ENCODE measurements around the gene LAMC1. TPM values are rescaled to one million over a fixed set of nuclear protein-coding genes. Genes with fewer than 3 reads are reported as not detected.

Gene LAMC1
- total and polyA plus RNA-seq, 2 of the 4 experiments (the other 2 are of a cell fraction) = 249 to 394 TPM

- H3K9me3 ChIP-seq (ENCODE audit: control insufficient read depth, insufficient read depth, low read length) = no peaks in the 10 kb centered on the region
- H3K4me1 ChIP-seq (ENCODE audit: control insufficient read depth, insufficient read depth, low read length) = peaks cover 7% of the 10 kb centered on the region
- H3K79me1 ChIP-seq (ENCODE audit: low read depth in 1 of 2, low read length in 2 of 2) = no peaks in the 10 kb centered on the region
- CTCF ChIA-PET = interaction anchor here (2.8 kb wide), 1 partner anchor 12 kb away, joined by 19 read pairs; no protein-coding TSS in a partner anchor
- H2BK5ac ChIP-seq (ENCODE audit: low read depth, low read length, poor library complexity, severe bottlenecking) = no peak overlapping the region
- 0 out of 2 replicates have a peak overlapping the region, but pooled peaks have one; percentile 44 for H3K14ac ChIP-seq (replicated peaks; ENCODE audit: low read depth, low read length)
- no TSS peak for BruUV-seq (replicated peaks)
- no peak overlapping the region for H3K27ac ChIP-seq (ENCODE audit: insufficient read depth, low read length)
- no peak overlapping the region for H3K9ac ChIP-seq (ENCODE audit: low read depth, low read length)
- DNase-seq (no peak), ATAC-seq (ENCODE audit: low read depth) (peak; percentile 63)
- no peak overlapping the region for H3K56ac ChIP-seq (ENCODE audit: extremely low read depth, insufficient read depth, low read length)
- H2BK120ac ChIP-seq (ENCODE audit: low read depth, low read length) = peak overlapping the region; percentile 32; the same call in 1 of the 2 replicates
- H4K20me1 ChIP-seq (ENCODE audit: insufficient read depth, low read length) = no peaks in the 10 kb centered on the region
- no peak overlapping the region; the same call in 1 of the 2 replicates for H3K18ac ChIP-seq (ENCODE audit: low read depth, low read length)
- no CpG with 5 or more reads among the region's 2 CpGs for WGBS, 2 experiments (ENCODE audit: extremely low coverage in 2 of 2, insufficient read length in 1 of 2)
- no peak overlapping the region for H4K8ac ChIP-seq (ENCODE audit: low read depth in 2 of 2, low read length in 2 of 2)
- TF ChIP-seq USF2 (IDR thresholded peaks at IDR 0.05; ENCODE audit: low read depth, low read length) = no peak
- TF ChIP-seq CHD1 (IDR thresholded peaks at IDR 0.05; ENCODE audit: low read depth, low read length) = no peak
- TF ChIP-seq MAFK (IDR thresholded peaks at IDR 0.05; ENCODE audit: low read depth, low read length) = no peak
- no peak for TF ChIP-seq MAZ (IDR thresholded peaks at IDR 0.05; ENCODE audit: borderline replicate concordance, low read depth, low read length)
- TF ChIP-seq NFE2L2 (IDR thresholded peaks at IDR 0.05; ENCODE audit: low read depth, low read length) = no peak
- TF ChIP-seq RFX5 (IDR thresholded peaks at IDR 0.05; ENCODE audit: low read depth, low read length) = no peak
- no peak for TF ChIP-seq BHLHE40 (IDR thresholded peaks at IDR 0.05; ENCODE audit: low read depth, low read length)
- TF ChIP-seq SMC3 (IDR thresholded peaks at IDR 0.05; ENCODE audit: low read depth, low read length) = no peak
- TF ChIP-seq ELK1 (IDR thresholded peaks at IDR 0.05; ENCODE audit: borderline replicate concordance, low read depth, low read length) = no peak
- TF ChIP-seq POLR2A (IDR thresholded peaks at IDR 0.05; ENCODE audit: low read depth, low read length) = no peak
- no peak for TF ChIP-seq CTCF (conservative IDR thresholded peaks at IDR 0.05; ENCODE audit: low read depth, low read length)
- no peak overlapping the region for H3K4me3 ChIP-seq (ENCODE audit: insufficient read depth, low read depth, low read length)
- H2AK9ac ChIP-seq (replicated peaks; ENCODE audit: low read depth, low read length, poor library complexity) = no peak overlapping the region
- intact Hi-C loops (cut with micrococcal nuclease) = loop anchor here (5.0 kb wide), 1 partner anchor 153 kb away; no protein-coding TSS in a partner anchor
- no peaks in the 10 kb centered on the region for H3K36me3 ChIP-seq (ENCODE audit: control insufficient read depth, insufficient read depth, low read length)
- H3K23ac ChIP-seq (ENCODE audit: low read depth, low read length) = no peak overlapping the region
- H2BK20ac ChIP-seq (ENCODE audit: low read depth, low read length) = no peak overlapping the region
- no peaks in the 10 kb centered on the region for H3K27me3 ChIP-seq (ENCODE audit: control insufficient read depth, insufficient read depth, low read length)
- no peak overlapping the region for H4K91ac ChIP-seq (ENCODE audit: insufficient read depth, low read depth, low read length)
- in situ Hi-C loops (cut with MboI; ENCODE audit: low sequenced_read_pairs) = loop anchor here (25.0 kb wide), 2 partner anchors 138 to 263 kb away; no protein-coding TSS in a partner anchor
- 0 out of 3 replicates have a peak overlapping the region, but pooled peaks have one; percentile 23 for H2BK15ac ChIP-seq (ENCODE audit: low read depth, low read length)
- no peaks in the 10 kb centered on the region for H3K9me1 ChIP-seq (ENCODE audit: insufficient read depth, low read length)
- no peak overlapping the region for H2AFZ ChIP-seq (replicated peaks; ENCODE audit: low read length, poor library complexity)
- H4K5ac ChIP-seq (ENCODE audit: low read depth, low read length) = peak overlapping the region; percentile 54; the same call in 1 of the 2 replicates
- dilution Hi-C loops (cut with HindIII; ENCODE audit: low sequenced_read_pairs, unreplicated experiment) = no loop called here
- H3K4me2 ChIP-seq (ENCODE audit: low read depth, low read length) = no peak overlapping the region
- no peak overlapping the region for H2AK5ac ChIP-seq (ENCODE audit: low read depth, low read length)
- H3K4ac ChIP-seq (ENCODE audit: low read depth, low read length) = peak overlapping the region; percentile 2; the same call in 1 of the 2 replicates
- POLR2A ChIA-PET (ENCODE audit: unreplicated experiment) = no interaction called here
These were observed 48.6 kb upstream of the LAMC1 start for GRCh38 chr1:182974506-182975191.

All from IMR-90 (cell line).